HL-60 (cell line): ENCODE measurements around the gene MAP1B.

Experiments used
- DNase-seq, 2 experiments: peaks; one replicate each; pipeline ENCODE4 v3.0.0-alpha.2; 2010 to 2020; ENCODE audit warnings: low read depth in 1 of 2, low spot score in 1 of 2
- H3K27ac ChIP-seq: fragments of 250-450 bp; sonication (Bioruptor Pico); replicated peaks from 2 replicates; pipeline ENCODE4 v1.5.1; 2020; ENCODE audit warnings: mild to moderate bottlenecking, moderate library complexity
- H3K27me3 ChIP-seq: fragments of 250-450 bp; sonication (Bioruptor Pico); 2 replicates; pipeline ENCODE4 v1.5.1; 2021; ENCODE audit warnings: mild to moderate bottlenecking, moderate library complexity; ENCODE audit not compliant: insufficient read depth, poor library complexity, severe bottlenecking
- H3K4me3 ChIP-seq: replicated peaks from 2 replicates; pipeline ENCODE4 v1.5.1; 2011; ENCODE audit warnings: mild to moderate bottlenecking, control low read depth, low read length; ENCODE audit not compliant: insufficient read depth
- CTCF ChIP-seq: IDR thresholded peaks from one replicate; pipeline ENCODE4 v1.5.1; 2011; ENCODE audit warnings: low read length, control low read depth, inconsistent platforms; ENCODE audit not compliant: insufficient read depth
- GABPA ChIP-seq: IDR thresholded peaks from 2 replicates; pipeline ENCODE4 v1.6.1; 2012; ENCODE audit warnings: low read depth
- POLR2AphosphoS5 ChIP-seq: IDR thresholded peaks from 2 replicates; pipeline ENCODE4 v1.6.1; 2012; ENCODE audit warnings: low read depth
- REST ChIP-seq: IDR thresholded peaks from 2 replicates; pipeline ENCODE4 v1.6.1; 2012; ENCODE audit warnings: low read depth; ENCODE audit not compliant: insufficient replicate concordance
- SPI1 ChIP-seq: IDR thresholded peaks from 2 replicates; pipeline ENCODE4 v1.6.1; 2012; ENCODE audit warnings: low read depth, mild to moderate bottlenecking, borderline replicate concordance

Gene MAP1B

GRCh38 chr5:72246954-72247442 lies 139.7 kb downstream of the MAP1B start:
- H3K27me3 ChIP-seq = no peaks in the 10 kb centered on the region
- no peak for DNase-seq
- H3K27ac ChIP-seq = no peak overlapping the region
- H3K4me3 ChIP-seq = no peak overlapping the region
- no peak for TF ChIP-seq REST

GRCh38 chr5:72248410-72248981 lies 141.2 kb downstream of the MAP1B start:
- Histone ChIP-seq H3K27ac (no peak overlapping the region), H3K4me3 (no peak overlapping the region), H3K27me3 (no peaks in the 10 kb centered on the region)
- DNase-seq = no peak
- no peak for TF ChIP-seq POLR2AphosphoS5
- TF ChIP-seq CTCF = no peak
- TF ChIP-seq SPI1 = no peak
- TF ChIP-seq REST = no peak
- TF ChIP-seq GABPA = no peak

GRCh38 chr5:72251386-72251785 lies 144.1 kb downstream of the MAP1B start:
- no peak for TF ChIP-seq GABPA
- no peak for TF ChIP-seq SPI1
- TF ChIP-seq REST = no peak
- TF ChIP-seq POLR2AphosphoS5 = no peak
- no peak for TF ChIP-seq CTCF

GRCh38 chr5:72252008-72252407 lies 144.7 kb downstream of the MAP1B start:
- TF ChIP-seq SPI1 = no peak
- TF ChIP-seq GABPA = no peak
- TF ChIP-seq POLR2AphosphoS5 = no peak
- TF ChIP-seq REST = no peak
- TF ChIP-seq CTCF = no peak
- no peak for DNase-seq
- no peaks in the 10 kb centered on the region for H3K27me3 ChIP-seq
- H3K4me3 ChIP-seq = no peak overlapping the region
- H3K27ac ChIP-seq = no peak overlapping the region

More at GRCh38 chr5:72251386-72251785, 144.1 kb downstream of the MAP1B start:
- H3K27ac ChIP-seq = no peak overlapping the region
- no peaks in the 10 kb centered on the region for H3K27me3 ChIP-seq
- H3K4me3 ChIP-seq = no peak overlapping the region
- DNase-seq = no peak
